GM18520 (cell line): ENCODE results near the gene RARRES2.
"Not testable (repeated sequence)": the region's sequence is repeated elsewhere in the genome, so short reads cannot be mapped to it uniquely, and the experiment has no call there.

Experiments
- ATAC-seq: cut with Tn5 transposase; IDR thresholded peaks from one replicate; pipeline ENCODE4 v1.9.1; 2021; ENCODE audit not compliant: unreplicated experiment

The RARRES2 gene

GRCh38 chr7:150322833-150323681 is 18.4 kb downstream of the RARRES2 start, which contains the start of the genes ACTR3C and LRRC61:
Gene ACTR3C, minus strand, starts transcription at chr7:150323545. Its CDS starts 28,249 bp downstream, at chr7:150295296.
Gene LRRC61, plus strand, starts transcription at chr7:150323355. Its CDS starts 13,507 bp downstream, at chr7:150336862.
- ATAC-seq, result peak; percentile 44

GRCh38 chr7:150322114-150322832 is 19.2 kb downstream of the RARRES2 start:
- no peak for ATAC-seq

- ATAC-seq, result no peak
These were observed 19.7 kb downstream of the RARRES2 start for GRCh38 chr7:150321788-150322113.

GRCh38 chr7:150317748-150318444 is 23.5 kb downstream of the RARRES2 start:
- ATAC-seq, result no peak

- ATAC-seq, result not testable (repeated sequence)
These were observed 24.4 kb downstream of the RARRES2 start for GRCh38 chr7:150316987-150317386.

GRCh38 chr7:150314639-150315239 is 26.7 kb downstream of the RARRES2 start:
- no peak for ATAC-seq

- no peak for ATAC-seq
These were observed 27.6 kb downstream of the RARRES2 start for GRCh38 chr7:150313870-150314269.

- ATAC-seq, result no peak
These were observed 28.0 kb downstream of the RARRES2 start for GRCh38 chr7:150313367-150313809.

GRCh38 chr7:150312649-150313366 is 28.6 kb downstream of the RARRES2 start:
- ATAC-seq, result not testable (repeated sequence)

- no peak for ATAC-seq
These were observed 29.7 kb downstream of the RARRES2 start for GRCh38 chr7:150311711-150312110.

GRCh38 chr7:150311146-150311545 is 30.3 kb downstream of the RARRES2 start:
- ATAC-seq, result no peak

- ATAC-seq, result no peak
These were observed 32.9 kb downstream of the RARRES2 start for GRCh38 chr7:150308575-150308974.

- ATAC-seq, result no peak
These were observed 33.5 kb downstream of the RARRES2 start for GRCh38 chr7:150307904-150308303.

GRCh38 chr7:150307129-150307528 is 34.3 kb downstream of the RARRES2 start:
- no peak for ATAC-seq

- ATAC-seq, result not testable (repeated sequence)
These were observed 35.1 kb downstream of the RARRES2 start for GRCh38 chr7:150306377-150306776.

- ATAC-seq, result not testable (repeated sequence)
These were observed 35.5 kb downstream of the RARRES2 start for GRCh38 chr7:150305903-150306284.

- not testable (repeated sequence) for ATAC-seq
These were observed 36.0 kb downstream of the RARRES2 start for GRCh38 chr7:150305259-150305902.

- ATAC-seq, result not testable (repeated sequence)
These were observed 36.8 kb downstream of the RARRES2 start for GRCh38 chr7:150304499-150305258.

GRCh38 chr7:150302908-150303310 is 38.5 kb downstream of the RARRES2 start:
- ATAC-seq, result not testable (repeated sequence)
